AG04450 (cell line): Measurements from ENCODE around the gene MED27. TPM values are rescaled to one million over a fixed set of nuclear protein-coding genes. Genes with fewer than 3 reads are reported as not detected.

Source experiments
- CTCF ChIA-PET: fragments of 300-600, 350-600 bp; formaldehyde crosslinking; extraction: SDS; loops from one replicate; lab custom pipeline; 2022; ENCODE audit warnings: antibody characterized with exemption, inconsistent platforms; lab: Charles Lee
- POLR2A ChIA-PET: fragments of 350-600 bp; formaldehyde crosslinking; extraction: SDS; loops from one replicate; lab custom pipeline; 2021; ENCODE audit warnings: antibody characterized with exemption, inconsistent platforms; lab: Yijun Ruan, JAX
- DNase-seq: peaks from one replicate; pipeline ENCODE4 v3.0.0-alpha.2; 2011; ENCODE audit warnings: low read depth, low spot score
- H3K27ac ChIP-seq: one replicate; pipeline ENCODE4 v1.5.1; 2012; ENCODE audit warnings: low read depth, low read length, control low read depth
- H3K27me3 ChIP-seq: one replicate; pipeline ENCODE4 v1.6.0; 2012; ENCODE audit warnings: low read length; ENCODE audit not compliant: control insufficient read depth, insufficient read depth
- H3K4me3 ChIP-seq: 2 replicates; pipeline ENCODE4 v1.5.1; 2011; ENCODE audit warnings: mild to moderate bottlenecking, low read depth, low read length, control low read depth
- H3K9me3 ChIP-seq: 2 replicates; pipeline ENCODE4 v1.5.1; 2012; ENCODE audit warnings: low read length; ENCODE audit not compliant: control insufficient read depth, insufficient read depth
- polyA plus RNA-seq: library from polyadenylated mRNA; depleted of rRNA; stranded (reverse); fragments of >200 nt; gene quantifications from 2 replicates; pipeline ENCODE4 v1.2.3, GENCODE V29; 2011
- TF ChIP-seq, protein P1 (sequence below): IDR thresholded peaks from 2 replicates; pipeline ENCODE4 v1.5.1; 2011; ENCODE audit warnings: low read depth, low read length, control low read depth, inconsistent platforms

The MED27 gene
- polyA plus RNA-seq, 1 experiment: 36.6 TPM

DNA sequence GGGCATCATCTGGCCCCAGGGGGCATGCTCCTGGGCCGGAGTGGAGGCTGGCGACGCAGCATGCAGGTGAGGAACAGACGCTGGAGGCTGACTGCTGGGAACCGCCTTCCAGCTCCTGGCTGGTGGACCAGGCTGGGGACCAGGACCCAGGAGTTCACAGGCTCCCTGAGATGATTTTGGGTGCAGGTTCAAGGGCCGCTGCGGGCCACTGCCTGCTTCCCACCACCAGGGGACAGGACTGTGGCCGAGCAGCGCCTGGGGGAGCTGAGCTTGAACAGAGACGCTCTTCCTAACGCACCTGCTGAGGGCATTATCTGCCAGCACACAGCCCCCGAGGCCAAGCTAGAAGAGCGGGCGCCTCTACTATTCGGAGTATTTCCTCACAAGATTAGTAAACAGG is 207.7 kb downstream of the MED27 start:
- TF ChIP-seq, protein P1, sequence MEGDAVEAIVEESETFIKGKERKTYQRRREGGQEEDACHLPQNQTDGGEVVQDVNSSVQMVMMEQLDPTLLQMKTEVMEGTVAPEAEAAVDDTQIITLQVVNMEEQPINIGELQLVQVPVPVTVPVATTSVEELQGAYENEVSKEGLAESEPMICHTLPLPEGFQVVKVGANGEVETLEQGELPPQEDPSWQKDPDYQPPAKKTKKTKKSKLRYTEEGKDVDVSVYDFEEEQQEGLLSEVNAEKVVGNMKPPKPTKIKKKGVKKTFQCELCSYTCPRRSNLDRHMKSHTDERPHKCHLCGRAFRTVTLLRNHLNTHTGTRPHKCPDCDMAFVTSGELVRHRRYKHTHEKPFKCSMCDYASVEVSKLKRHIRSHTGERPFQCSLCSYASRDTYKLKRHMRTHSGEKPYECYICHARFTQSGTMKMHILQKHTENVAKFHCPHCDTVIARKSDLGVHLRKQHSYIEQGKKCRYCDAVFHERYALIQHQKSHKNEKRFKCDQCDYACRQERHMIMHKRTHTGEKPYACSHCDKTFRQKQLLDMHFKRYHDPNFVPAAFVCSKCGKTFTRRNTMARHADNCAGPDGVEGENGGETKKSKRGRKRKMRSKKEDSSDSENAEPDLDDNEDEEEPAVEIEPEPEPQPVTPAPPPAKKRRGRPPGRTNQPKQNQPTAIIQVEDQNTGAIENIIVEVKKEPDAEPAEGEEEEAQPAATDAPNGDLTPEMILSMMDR: peak; percentile 29; the same call in 1 of the 2 replicates
- ChIA-PET CTCF (no interaction called here), POLR2A (no interaction called here)
- no peak for DNase-seq
- Histone ChIP-seq H3K4me3 (no peak overlapping the region), H3K9me3 (no peaks in the 10 kb centered on the region; the same call in 1 of the 2 replicates), H3K27me3 (no peaks in the 10 kb centered on the region), H3K27ac (no peak overlapping the region)

DNA sequence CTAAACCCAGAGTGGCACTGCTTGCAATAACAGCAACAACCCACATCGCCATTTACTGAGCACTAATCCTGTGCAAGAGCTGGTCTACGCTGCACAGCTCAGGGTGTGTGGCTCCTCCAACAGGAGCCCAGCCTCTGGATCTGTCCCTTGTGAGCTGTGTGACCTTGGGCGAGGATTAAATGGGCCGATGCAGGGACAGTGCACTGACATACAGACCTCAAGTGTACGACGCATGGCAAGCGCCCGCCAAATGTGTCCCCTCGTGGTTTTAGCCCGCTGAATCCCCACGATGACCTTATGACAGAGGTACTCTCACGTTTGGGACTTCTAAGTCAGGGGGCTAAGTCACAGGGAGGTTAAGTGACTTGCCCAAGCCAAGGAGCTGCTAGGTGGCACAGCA is 209.5 kb downstream of the MED27 start:
- Histone ChIP-seq H3K9me3 (no peaks in the 10 kb centered on the region), H3K4me3 (no peak overlapping the region), H3K27ac (no peak overlapping the region), H3K27me3 (no peaks in the 10 kb centered on the region)
- ChIA-PET POLR2A (no interaction called here), CTCF (no interaction called here)
- DNase-seq: no peak
- TF ChIP-seq, protein P1: no peak

DNA sequence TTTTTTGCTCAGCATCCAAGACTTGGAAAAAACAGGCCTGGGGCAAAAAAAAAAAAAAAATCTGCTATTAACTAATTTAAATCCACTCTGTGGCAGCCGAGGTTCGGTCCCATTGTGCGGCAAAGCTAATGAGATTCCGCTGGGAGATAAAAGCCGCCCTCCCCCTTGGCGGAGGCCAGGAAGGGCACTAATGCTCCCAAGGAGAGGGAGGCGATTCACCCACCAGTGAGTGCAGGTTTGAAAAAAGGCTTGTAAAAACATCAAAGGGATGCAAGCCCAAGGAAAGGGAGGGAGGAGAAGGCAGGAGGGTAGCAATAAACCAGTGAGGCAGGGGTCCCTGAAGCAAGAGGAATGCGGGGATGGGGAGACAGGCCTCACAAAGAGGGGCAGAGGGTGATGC is 210.3 kb downstream of the MED27 start:
- CTCF ChIA-PET: interaction anchor here (1.1 kb wide), 1 partner anchor 300 kb away, joined by 3 read pairs; no protein-coding TSS in a partner anchor
- Histone ChIP-seq H3K27me3 (no peaks in the 10 kb centered on the region), H3K9me3 (no peaks in the 10 kb centered on the region; the same call in 1 of the 2 replicates), H3K27ac (no peak overlapping the region), H3K4me3 (no peak overlapping the region)
- no peak for DNase-seq
- TF ChIP-seq, protein P1: no peak
- POLR2A ChIA-PET: no interaction called here

DNA sequence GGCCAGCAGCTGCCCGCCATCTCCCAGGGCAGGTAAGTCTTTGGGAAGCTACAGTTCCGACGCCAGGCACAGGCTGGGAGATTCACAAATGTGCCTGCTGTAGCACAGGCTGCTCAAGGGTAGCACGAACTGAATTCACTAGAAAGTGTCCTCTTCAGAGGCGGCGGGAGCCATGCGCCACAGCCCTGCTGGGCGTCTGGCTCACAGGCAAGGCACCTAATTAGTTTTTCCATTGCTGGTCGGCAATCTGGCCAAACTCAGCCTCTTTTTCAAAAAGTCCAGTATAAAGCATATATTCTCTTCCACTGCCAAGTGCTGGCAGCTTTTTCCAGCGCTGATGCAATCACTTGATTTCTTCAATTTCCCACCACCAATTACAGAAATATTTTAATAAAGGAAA is 210.9 kb downstream of the MED27 start:
- no peaks in the 10 kb centered on the region; the same call in 1 of the 2 replicates for H3K9me3 ChIP-seq
- H3K27ac ChIP-seq: no peak overlapping the region
- no peak for DNase-seq
- POLR2A ChIA-PET: no interaction called here
- H3K4me3 ChIP-seq: no peak overlapping the region
- H3K27me3 ChIP-seq: no peaks in the 10 kb centered on the region
- TF ChIP-seq, protein P1: no peak
- CTCF ChIA-PET: interaction anchor here (1.1 kb wide), 1 partner anchor 301 kb away, joined by 3 read pairs; no protein-coding TSS in a partner anchor

DNA sequence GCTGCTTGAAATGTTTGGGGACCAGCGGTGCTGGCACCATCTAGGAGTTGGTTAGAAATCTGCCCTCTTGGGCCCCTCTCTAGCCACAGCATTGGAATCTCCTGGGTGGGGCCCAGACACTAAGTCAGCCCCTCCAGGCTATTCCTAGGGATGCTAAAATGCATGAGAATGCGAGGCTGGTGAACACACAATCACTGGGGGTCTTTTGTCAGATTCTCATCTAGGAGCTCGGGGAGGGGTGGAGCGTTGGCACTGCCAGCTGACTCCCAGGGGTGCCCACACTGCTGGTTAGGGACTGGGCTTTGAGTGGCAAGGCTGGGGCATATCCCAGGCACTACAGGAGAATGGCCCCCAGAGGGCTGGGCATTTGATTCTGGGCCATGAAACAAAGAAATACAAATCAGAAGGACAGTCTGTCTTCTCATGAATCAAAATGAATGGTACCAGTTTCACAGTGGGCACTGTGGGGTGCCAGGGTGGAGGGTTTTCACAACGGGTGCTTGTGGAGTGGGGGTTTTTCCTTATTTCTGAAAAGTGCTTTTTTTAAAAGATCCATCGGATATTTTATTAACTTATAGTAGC is 212.0 kb downstream of the MED27 start:
- no peak for DNase-seq
- ChIA-PET CTCF (interaction anchor here (0.6 kb wide), 1 partner anchor 351 kb away, joined by 5 read pairs; no protein-coding TSS in a partner anchor), POLR2A (no interaction called here)
- Histone ChIP-seq H3K27me3 (no peaks in the 10 kb centered on the region), H3K27ac (no peak overlapping the region), H3K9me3 (no peaks in the 10 kb centered on the region; the same call in 1 of the 2 replicates), H3K4me3 (no peak overlapping the region)
- TF ChIP-seq, protein P1: no peak
